Activated CD8-positive, alpha-beta memory T cell treated with anti-CD3 and anti-CD28 coated beads for 36 hours (primary cell): ENCODE data around the gene MYL4. TPM values are rescaled to one million over a fixed set of nuclear protein-coding genes. Genes with fewer than 3 reads are reported as not detected.
"Not testable (repeated sequence)": the region's sequence is repeated elsewhere in the genome, so short reads cannot be mapped to it uniquely, and the experiment has no call there.

Experiments used
- CTCF ChIA-PET: fragments of 350-600 bp; sonication (Branson Sonifier 250); formaldehyde crosslinking; loops from one replicate; lab custom pipeline; 2021; ENCODE audit warnings: antibody characterized with exemption; lab: Charles Lee
- POLR2A ChIA-PET: fragments of 350-600 bp; sonication (Branson Sonifier 250); formaldehyde crosslinking; loops from one replicate; lab custom pipeline; 2021; ENCODE audit warnings: antibody characterized with exemption; lab: Charles Lee
- total RNA-seq, 2 experiments: library from RNA; stranded (reverse); gene quantifications; one replicate each; pipeline ENCODE4 v1.2.3, GENCODE V29; 2021

MYL4 gene
- total RNA-seq = not detected

DNA sequence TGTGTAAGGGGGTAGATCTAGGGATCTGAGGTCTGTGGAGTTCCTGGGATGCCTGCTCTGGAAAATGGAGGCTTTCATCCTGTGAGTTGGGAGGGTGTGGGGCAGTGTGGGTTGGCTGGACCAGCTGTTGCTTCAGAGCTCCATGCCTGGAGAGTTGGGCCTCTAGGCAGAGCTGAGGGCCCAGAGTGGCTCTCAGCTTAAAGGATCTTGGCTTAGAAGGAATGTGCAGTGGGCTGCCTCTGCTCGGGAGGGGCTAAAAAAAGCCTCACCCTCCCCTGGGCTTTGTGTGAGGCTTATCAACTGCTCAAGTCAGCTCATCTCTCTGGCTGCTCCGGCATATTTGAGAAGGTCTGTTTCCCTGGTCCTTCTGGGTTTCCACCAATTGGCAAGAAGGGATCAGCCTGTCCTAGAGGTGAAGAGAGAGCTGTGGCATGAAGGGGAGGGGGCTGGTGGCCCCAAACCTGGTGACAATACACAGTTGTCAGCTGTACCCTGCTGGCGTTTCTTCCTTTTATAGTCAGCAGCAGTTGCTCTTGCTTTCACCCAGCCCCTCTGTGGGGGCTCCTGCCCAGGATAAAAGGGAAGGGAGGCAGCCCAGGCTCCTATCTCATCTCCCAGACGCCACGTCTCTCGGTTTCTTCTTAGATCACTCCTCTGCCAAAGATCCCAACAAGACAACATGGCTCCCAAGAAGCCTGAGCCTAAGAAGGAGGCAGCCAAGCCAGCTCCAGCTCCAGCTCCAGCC lies at the start of gene MYL4:
Gene MYL4, plus strand, starts transcription at position 605 of the 745 bp plus-strand sequence. Its CDS starts 75 bp downstream, at position 680.
- ChIA-PET CTCF (interaction anchor here (0.5 to 1.5 kb wide), 3 partner anchors 12 to 32 kb away, joined by 3 to 5 read pairs (median 5); no protein-coding TSS in a partner anchor), POLR2A (interaction anchor here (1.3 kb wide), 1 partner anchor 115 kb away, joined by 5 read pairs; the partner anchor contains the start of gene EFCAB13)

DNA sequence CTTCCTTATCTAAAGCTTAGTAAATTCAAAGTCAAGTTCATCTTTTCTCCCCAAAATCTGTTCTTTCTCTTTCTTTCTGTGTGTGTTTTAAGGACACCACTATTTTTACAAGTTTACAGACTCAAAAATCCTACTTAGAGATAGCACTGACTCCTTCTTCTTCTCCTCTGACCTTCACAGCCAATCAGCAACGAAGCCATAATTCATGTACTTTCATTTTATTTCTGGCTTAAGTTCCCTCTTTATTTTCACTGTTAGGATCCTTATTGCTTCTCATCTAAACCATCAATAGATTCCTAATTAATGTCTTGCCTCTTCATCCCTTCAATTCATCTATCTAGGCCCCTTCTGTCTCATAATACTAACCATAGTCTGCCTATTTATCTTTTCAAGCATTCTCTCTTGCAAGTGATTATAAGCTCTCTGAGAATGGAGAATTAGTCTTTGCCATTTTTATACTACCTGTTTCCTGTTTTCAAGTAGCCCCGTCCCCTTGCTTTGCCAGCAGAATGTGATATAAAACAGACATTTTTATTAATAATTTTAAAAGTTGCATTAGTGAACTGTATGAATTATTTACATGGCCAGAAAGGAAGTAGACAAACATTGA lies 47.0 kb upstream of the MYL4 start:
- ChIA-PET POLR2A (no interaction called here), CTCF (no interaction called here)

DNA sequence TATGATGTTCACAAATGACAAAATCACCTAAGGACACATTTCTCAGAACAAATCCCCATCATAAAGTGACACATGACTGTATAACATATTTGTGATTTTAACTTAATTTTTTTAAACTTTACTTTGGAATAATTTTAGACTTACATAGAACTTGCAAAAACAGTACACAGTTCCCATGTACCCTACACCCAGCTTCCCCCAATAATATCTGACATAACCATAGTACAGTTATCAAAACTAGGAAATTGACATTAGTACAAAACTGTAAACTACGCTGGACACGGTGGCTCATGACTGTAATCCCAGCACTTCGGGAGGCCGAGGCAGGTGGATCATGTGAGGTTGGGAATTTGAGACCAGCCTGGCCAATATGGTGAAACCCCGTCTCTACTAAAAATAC lies 44.9 kb upstream of the MYL4 start:
- ChIA-PET CTCF (no interaction called here), POLR2A (no interaction called here)

DNA sequence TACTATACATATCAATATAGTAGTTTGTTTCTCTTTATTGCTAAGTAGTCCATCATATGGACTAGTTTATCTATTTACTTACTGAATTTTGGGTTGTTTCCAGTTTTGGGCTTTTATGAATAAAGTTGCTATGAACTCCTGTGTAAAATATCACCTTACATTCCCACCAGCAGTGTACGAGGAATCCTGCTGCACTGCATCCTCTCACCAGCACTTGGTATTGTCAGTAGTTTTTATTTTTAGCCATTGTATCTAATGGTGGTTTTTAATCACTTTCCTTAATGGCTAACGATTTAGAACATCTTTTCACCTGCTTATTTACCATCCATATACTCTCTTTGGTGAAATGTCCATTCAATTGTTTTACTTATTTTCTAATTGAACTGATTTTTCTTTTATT lies 44.0 kb upstream of the MYL4 start:
- CTCF ChIA-PET = no interaction called here

DNA sequence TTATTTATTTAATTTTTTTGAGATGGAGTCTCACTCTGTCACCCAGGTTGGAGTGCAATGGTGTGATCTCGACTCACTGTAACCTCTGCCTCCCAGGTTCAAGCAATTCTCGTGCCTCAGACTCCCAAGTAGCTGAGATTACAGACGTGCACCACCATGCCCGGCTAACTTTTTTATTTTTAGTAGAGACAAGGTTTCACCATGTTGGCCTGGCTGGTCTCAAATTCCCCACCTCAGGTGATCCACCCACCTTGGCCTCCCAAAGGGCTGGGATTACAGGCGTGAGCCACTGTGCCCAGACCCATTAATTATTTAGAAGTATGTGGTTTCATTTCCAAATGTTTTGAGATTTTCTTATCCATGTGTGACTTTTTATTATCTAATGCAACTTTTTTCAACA lies 42.3 kb upstream of the MYL4 start:
- CTCF ChIA-PET, POLR2A ChIA-PET: not testable (repeated sequence)

More for the DNA sequence above, 44.0 kb upstream of the MYL4 start:
- POLR2A ChIA-PET = no interaction called here

DNA sequence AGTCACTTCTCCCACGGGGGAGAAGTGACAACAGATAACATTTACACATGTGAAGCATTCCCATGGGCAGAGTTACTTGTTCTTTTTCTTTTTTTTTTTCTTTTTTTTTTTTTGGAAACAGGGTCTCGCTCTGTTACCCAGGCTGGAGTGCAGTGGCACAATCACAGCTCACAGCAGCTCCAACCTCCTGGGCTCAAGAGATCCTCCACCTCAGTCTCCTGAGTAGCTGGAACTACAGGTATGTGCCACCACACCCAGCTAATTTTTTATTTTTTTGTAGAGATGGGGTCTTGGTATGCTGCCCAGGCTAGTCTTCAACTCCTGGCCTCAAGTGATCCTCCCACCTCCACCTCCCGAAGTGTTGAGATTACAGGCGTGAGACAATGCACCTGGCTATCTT lies 40.3 kb upstream of the MYL4 start:
- POLR2A ChIA-PET, CTCF ChIA-PET: not testable (repeated sequence)

DNA sequence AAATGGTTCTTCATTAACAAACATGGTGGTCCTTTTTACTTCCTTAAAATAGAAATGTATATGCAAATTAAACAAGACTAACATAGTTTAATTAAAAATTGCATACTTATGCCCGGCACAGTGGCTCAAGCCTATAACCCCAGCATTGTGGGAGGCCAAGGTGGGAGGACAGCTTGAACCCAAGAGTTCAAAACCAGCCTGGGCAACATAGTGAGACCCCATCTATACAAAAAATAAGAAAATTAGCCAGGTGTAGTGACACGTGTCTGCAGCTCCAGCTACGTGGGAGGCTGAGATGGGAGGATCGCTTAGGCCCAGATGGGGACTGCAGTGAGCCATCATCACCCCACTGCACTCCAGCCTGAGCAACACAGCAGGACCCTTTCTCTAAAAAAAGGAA lies 38.4 kb upstream of the MYL4 start:
- ChIA-PET POLR2A (no interaction called here), CTCF (no interaction called here)

DNA sequence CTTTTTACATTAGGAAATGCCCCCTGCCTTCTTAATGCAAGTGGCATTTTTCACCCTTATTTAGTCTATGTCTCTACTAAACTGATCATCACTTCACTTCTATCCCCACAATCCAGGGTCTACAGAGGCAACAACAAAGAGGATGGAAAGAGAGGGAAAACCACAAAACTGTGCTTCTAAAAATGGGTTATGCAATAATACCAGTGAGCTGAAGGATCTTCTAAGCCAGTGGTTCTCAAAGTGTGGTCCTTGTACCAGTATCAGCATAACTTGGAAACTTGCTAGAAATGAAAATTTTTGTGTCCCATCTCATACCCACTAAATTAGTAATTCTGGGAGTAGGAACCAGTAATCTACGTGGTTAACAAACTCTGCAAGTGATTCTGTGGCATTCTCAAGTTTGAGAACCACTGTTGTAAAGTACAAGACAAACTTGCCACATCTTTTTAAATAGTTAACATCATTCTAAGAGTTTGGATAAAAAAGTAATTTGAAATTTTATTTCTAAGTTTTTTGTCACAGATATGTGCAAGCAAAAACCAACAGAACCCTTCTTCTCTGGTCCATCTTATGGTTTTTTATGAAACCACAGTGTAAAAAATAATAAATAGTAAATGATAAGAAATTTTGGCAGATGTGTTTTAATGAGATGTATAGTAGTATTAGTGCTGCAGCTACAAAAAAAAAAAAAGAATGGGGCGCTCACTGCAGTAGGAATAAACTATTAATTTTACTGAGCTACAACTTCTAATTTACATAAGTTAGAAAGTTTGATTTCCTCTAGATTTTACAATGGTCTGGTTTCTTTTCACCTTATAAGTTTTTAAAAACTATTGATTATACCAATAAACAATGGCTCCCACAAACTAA lies 36.2 kb upstream of the MYL4 start:
- ChIA-PET CTCF (no interaction called here), POLR2A (no interaction called here)

DNA sequence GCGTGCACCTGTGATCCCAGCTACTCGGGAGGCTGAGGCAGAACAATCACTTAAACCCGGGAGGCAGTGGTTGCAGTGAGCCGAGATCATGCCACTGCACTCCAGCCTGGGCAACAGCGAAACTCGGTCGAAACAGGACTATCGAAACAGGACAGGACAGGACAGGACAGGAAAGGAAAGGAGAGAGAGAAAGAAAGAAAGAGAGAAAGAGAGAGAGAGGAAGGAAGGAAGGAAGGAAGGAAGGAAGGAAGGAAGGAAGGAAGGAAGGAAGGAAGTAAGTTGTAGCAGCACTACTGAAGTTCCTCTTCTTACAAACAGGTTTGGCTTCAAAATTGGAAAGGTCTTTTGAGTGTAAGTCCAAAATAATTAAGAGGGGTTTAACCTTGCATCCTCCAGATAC lies 34.3 kb upstream of the MYL4 start:
- CTCF ChIA-PET, POLR2A ChIA-PET: not testable (repeated sequence)

DNA sequence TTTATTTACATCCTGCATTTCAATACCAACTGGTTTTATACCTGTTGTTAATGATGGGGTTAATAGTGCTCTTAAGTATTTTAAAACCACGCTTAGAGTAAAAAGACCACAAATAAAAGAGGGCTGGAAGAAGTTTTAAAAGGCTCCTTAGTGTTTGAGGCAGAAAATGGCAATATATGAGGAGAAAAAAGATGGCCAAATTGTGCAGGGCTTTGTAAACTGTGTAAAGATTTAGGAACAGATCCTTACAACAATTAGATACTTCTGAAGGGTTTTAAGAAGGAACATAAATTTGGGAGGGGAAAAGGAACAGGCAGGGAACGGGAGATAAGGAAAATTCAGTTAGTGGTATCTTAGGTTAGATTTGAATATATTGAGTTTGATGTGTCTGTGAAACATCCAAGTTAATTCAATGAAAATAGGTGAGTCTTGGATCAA lies 32.7 kb upstream of the MYL4 start:
- ChIA-PET CTCF (no interaction called here), POLR2A (no interaction called here)

DNA sequence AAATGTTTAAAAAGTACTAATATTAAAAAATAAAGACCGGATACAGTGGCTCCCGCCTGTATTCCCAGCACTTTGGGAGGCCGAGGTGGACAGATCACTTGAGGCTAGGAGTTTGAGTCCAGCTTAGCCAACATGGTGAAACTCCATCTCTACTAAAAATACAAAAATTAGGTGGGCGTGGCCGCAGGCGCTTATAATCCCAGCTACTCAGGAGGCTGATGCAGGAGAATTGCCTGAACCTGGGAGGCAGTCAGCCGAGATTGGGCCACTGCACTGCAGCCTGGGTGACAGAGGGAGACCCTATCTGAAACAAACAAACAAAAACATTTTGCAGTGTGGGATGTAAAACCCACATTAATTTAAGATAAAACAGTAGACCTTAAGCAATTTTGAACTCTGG lies 31.9 kb upstream of the MYL4 start:
- POLR2A ChIA-PET = no interaction called here
- CTCF ChIA-PET = interaction anchor here (0.9 kb wide), 1 partner anchor 32 kb away, joined by 3 read pairs; the partner anchor contains the start of gene MYL4

DNA sequence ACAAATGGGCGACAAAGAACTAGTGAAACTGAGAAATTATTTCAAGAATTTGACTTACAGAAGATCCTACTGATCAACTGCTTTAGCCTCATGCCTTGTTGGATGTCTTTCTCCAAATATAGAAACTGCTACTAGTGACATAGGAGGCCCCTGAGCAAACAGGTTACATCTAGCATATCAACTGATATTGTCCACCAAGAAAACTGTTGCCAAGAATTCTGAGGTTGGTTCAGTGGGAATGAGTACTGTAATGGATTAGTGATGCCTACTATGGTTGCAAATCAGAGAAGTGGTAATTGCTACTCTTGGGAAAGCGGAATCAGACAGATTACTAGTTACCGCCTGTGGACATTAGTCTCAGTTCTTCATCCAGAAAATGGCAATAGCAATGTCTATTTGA lies 30.0 kb upstream of the MYL4 start:
- ChIA-PET POLR2A (no interaction called here), CTCF (interaction anchor here (0.6 kb wide), 1 partner anchor 30 kb away, joined by 4 read pairs; no protein-coding TSS in a partner anchor)

DNA sequence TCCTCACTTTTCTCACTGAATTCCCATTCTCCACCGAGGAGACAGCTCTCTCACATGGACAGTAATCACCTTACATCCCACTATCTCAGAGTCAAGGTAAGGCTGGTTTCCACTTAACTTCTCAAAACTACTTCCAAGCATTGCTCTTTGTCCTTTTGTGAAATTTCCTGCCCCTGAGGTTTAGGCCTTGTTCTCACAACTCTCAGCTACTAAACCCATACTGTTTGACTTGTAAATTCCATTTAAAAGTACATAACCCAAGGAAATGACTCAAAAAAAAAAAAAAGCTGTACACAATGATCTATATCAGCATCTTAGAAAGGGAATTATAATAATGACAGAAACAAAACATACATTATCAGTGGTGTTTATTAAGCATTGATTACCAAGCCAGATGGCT lies 28.8 kb upstream of the MYL4 start:
- ChIA-PET CTCF (no interaction called here), POLR2A (no interaction called here)

DNA sequence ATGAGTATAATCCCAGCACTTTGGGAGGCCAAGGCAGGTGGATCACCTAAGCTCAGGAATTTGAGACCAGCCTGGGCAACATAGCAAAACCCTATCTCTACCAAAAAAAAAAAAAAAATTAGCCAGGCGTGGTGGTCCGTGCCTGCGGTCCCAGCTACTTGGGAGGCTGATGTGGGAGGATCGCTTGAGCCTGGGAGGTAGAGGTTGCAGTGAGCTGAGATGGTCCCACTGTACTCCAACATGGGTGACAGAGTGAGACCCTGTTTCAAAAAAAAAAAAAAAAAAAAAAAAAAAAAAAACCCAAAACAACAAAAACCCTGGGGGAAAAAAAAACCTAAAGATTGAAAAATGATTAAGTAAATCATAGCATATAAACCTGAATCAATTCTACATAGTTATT lies 28.2 kb upstream of the MYL4 start:
- POLR2A ChIA-PET = not testable (repeated sequence)

DNA sequence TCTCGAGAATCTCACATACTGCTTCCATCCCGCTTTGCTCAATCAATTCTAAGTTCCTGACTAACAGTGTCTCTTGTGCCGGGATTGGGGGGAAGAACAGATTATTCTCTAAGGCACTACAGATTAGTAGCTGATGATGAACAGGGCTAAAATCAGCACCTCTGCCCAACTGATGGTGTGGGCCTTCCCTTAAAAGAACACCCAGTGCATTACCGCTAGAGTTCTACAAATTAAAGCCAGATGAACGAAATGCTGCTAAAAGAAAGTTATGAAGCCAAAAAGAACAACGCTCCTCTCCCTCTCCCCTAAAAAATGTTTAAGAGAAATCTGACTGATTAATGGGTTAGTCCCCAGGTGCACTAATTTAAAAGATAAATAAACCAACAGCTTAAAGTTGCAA lies 24.5 kb upstream of the MYL4 start:
- CTCF ChIA-PET = no interaction called here
- POLR2A ChIA-PET = no interaction called here

More for the DNA sequence above, 28.2 kb upstream of the MYL4 start:
- CTCF ChIA-PET = interaction anchor here (0.7 kb wide), 1 partner anchor 53 kb away, joined by 3 read pairs; no protein-coding TSS in a partner anchor

DNA sequence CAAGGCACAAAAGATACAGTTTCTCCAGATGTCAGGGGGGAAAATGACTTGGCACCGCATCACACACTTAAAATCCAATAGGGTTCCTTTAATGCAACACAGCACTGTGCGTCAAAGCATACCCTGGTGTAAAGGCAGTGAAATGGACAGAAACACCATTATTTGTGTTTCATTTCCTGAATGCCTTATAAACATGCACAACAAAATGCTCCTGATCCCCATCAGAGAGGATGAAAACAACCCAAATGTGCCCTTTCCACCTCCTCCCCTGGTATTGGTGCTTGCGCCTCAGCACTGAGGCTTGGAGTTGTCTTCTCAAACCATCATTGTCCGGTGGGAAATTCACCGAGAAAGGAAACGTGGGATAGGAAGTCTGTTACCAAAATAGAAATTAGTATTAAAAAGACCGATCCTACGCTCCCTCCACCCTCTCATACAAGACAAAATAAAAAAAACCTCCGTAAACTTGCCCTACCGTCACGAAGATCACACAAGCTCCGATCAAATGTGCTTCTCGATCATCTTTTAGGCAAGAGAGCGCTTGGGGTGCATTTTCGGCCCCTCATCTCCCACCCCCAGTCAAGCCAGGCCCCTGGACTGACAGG lies 20.8 kb upstream of the MYL4 start:
- ChIA-PET CTCF (no interaction called here), POLR2A (no interaction called here)

DNA sequence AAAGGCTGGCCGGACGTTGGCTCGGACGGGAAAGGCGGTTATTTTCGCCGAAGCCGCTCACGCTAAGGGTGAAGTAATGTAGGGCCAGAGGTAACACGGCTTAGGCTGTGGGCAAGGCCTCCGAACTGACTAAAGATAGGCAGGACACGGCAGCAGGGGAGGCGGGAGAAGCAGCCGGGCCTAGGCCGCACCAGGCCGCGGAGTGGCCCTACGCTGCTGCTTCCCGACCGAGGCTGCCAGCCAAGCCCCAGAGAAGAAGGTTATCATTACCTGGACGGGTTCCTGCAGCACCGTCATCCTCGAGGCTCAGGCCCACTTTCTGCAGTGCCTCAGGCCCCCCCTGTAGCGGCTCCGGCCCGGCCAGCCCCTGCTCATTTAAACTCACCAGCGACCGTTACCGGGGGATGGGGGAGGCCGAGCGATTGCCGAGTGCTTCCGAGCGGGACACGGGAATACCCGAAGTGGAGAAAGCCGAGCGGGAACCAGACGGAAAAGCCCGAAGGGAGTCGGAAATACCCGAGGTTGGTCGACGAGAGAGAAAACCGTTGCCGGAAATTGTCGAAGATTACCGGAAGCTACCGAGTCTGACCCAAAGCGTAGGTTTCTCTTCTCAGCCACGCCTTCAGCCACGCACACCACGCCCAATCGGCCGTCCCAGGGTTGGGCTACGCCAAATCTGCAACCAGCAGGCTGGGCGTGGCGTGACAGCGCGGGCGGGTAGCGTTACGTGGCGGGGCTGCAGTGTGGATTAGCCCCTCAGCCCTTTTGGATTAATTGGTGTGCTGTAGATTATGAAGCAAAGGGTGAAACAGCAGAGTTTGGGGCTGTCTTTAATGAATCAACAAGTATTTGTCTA lies 20.0 kb upstream of the MYL4 start, which contains the start of gene CDC27:
Gene CDC27, minus strand, starts transcription at position 420 of the 856 bp plus-strand sequence. Its CDS starts 123 bp downstream, at position 297.
- ChIA-PET CTCF (interaction anchor here (2.1 kb wide), 1 partner anchor 15 kb away, joined by 9 read pairs; no protein-coding TSS in a partner anchor), POLR2A (no interaction called here)

DNA sequence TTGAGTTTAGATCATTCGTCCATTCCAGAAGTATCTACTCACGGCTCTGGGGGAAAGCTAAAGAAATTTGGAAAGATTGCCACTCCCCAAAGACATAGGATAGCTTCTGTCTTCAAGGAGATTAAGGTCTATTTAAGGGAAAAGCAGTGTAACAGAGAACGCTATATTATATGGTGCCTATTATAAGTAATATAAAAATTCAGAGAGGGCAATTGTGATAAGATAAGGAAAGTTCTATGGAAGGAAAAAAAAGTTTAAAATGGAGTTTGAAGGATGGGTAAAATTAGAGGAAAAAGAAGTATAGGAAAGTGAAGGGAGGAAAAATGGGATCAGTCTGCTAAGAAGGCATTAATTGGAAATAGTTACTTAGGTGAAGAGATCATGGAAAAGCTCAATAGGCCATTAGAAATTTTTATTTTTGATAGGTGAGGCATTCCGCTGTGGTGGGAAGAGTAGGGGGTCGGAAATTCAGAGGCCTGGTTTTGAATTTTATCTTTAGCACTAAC lies 19.4 kb upstream of the MYL4 start:
- POLR2A ChIA-PET = no interaction called here
- CTCF ChIA-PET = interaction anchor here (2.1 kb wide), 1 partner anchor 14 kb away, joined by 9 read pairs; no protein-coding TSS in a partner anchor
